ENCODE results near the gene TMEM132C.
"Not testable (repeated sequence)": the region's sequence is repeated elsewhere in the genome, so short reads cannot be mapped to it uniquely, and the experiment has no call there.

Gene TMEM132C

DNA sequence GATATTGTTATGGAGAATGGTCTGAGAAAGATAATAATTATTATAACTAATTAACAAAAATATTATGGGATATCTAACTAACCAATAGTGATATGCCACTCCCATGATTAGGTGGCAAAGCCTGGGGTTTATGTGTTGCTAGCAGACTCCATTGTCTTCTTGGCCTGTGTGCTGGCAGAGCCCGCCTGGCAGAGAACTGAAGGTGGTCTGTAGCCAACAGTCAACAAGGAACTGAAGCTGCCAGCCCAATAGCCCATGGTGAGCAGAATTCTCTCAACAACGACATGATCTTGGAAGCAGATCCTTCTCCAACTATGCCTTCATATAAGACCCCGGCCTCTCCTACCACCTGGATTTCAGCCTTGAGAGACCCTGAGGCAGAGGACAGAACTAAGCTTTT lies 298.0 kb downstream of the TMEM132C start:
- DNase-seq (ENCODE audit: low read depth), result no peak

DNA sequence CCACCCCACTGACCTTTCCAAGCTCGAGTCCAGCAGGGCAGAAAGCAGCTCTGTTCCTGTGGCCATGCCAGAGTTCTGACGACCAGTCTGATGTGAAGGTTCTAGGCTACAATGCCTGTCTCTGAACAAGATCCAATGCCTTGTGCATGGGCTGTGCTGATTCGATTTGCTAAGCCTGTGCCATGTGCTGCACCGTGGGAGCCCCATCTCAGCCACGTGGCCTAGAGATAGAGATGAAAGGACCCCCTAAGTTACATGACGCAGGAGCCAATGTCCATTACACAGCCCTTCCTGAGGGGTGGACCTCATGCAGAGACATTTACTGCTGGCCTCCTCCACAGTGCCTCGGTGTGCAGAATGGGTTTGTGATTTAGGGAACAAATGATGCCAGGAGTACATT lies 300.8 kb downstream of the TMEM132C start:
- DNase-seq (ENCODE audit: low read depth), result no peak

DNA sequence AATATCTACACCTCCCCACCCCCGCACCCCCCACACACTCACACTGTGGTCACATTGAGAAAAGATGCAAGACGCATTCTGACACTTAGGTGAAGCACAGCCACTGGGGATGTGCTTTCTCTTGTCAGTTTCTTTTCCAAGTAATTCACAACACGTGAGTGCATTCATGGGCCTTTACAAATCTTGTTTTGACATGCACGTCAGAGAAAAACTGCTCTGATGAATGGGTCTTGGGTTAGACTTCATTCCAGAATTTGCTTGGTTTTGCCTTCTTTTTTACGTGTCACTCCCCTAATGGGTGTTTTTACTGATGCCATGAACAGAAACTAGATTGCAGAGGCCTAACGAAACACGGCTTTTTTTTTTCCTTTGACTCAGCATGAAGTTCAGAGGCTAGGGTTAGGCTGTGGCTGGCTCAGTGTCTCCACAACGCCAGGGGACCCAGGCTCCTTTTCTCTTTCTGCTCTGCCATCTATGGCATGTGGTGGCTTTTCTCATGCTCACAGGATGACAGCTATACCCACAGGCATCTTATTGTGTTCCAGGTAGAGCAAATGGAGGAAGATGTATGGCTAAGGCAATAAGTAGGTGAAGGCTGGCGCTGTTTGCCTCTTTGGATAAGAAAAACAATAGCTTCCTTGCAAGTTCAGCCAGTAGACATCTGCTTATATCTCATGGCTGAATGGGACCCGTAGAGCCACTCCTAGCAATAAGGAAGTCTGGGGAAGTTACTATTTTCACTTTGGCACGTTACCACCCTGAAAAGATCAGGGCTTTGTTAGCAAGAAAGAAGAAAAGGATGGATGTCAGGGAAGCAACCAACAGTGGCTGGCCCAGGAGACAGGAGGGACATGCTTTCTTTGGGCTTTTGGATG lies 303.5 kb downstream of the TMEM132C start:
- DNase-seq (ENCODE audit: low read depth), result no peak

DNA sequence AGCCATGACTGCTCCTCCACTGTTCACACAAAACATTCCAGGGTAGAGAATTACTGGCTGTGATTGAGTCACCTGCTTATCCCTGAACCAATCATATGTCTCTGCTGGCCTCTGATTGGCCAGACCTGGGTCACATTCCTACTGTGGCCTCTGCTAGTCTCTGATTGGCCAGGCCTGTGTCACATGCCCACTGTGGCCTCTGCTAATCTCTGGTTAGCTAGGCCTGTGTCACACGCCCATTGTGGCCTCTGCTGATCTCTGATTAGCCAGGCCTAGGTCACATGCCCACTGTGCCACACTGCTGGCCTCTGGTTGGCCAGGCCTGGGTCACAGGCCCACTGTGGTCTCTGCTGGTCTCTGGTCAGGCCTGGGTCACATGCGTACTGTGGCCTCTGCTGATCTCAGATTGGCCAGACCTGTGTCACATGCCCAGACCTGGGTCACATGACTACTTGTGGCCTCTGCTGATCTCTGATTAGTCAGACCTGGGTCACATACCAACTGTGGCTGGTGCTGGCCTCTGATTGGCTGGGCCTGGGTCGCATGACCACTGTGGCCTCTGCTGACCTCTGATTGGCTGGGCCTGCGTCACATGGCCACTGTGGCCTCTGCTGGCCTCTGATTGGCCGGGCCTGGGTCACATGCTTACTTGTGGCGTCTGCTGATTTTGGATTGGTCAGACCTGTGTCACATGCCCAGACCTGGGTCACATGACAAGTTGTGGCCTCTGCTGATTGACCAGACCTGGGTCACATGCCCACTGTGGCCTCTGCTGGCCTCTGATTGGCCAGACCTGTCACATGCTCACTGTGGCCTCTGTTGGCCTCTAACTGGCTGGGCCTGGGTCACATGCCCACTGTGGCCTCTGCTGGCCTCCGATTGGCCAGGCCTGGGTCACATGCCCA lies 305.2 kb downstream of the TMEM132C start:
- DNase-seq (ENCODE audit: low read depth), result no peak

DNA sequence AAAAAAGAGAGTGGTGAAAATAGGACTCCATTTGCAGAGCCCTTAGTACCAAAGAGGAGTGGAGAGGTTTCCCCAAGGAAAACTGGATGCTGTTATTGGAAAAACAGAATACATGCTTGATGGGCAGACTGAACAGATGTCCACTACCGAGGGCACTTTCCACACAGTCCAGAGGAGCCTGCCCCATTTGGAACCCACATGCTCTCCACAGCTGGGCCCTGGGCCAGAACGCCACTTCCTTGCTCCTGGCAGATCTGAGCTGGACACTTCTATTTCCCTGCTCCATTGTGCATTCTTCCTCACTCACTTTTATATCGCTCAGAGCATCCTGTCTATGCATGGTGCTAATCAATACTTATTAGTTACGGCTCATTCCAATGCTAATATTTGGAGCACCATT lies 306.9 kb downstream of the TMEM132C start:
- no peak for DNase-seq (ENCODE audit: low read depth)

DNA sequence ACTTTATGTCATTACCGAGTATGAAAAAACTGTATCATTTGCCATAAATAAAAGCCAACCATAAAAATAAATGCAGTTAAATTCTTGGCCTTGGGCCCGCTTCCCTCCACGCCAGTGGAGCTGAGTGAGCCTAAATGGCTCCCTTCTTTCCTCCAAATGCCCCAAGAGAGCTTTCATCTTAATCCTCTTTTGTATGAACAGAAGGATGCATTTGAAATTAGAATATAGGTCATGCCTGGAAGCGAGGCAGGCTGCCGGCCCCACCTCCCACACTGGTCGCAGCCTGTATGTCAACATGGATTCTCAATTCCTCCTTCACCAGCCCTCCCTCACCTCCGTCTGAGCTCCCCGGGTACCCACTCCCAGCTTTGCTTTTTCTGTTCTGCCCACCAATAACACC lies 311.1 kb downstream of the TMEM132C start:
- no peak for DNase-seq (ENCODE audit: low read depth)

DNA sequence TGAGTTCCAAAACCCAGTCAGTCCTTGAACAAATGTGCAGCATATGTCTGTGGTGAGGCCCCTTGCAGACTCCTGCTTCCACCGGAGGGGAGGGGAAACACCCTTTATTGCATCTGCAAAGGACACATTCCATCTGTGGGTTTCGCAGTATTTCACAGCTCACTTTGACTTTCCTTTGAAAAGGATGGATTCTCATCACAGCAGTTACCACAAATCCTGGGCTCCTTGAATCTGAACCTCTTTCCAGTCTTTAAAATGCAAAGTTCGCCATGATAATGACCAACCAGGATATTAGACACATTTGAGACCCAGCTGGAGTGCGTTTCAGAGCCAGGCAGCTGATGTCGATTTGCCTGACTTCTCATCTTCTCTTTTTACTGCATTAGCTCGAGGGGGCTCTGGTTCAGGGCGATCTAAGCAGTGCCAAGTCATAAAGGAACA lies 314.4 kb downstream of the TMEM132C start:
- DNase-seq (ENCODE audit: low read depth), result no peak

DNA sequence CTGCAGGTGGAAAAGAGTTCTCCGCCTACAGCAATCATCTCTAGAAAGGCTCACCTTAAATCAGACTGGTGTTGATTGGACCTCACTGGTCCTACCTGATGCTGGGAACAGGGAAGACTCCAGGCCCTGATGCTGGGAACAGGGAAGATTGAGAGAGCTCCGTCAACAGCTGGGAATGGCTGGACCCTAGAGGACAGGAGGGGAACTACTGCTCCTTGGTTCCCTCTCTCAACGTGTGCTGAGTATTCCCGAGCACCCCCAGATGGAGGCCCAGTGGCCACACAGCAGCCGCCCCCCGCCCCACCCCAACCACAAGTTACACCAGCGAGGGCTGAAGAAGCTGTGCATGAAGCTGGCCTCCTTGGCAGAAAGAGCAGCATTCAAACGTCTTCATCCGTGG lies 316.5 kb downstream of the TMEM132C start:
- DNase-seq (ENCODE audit: low read depth), result no peak

DNA sequence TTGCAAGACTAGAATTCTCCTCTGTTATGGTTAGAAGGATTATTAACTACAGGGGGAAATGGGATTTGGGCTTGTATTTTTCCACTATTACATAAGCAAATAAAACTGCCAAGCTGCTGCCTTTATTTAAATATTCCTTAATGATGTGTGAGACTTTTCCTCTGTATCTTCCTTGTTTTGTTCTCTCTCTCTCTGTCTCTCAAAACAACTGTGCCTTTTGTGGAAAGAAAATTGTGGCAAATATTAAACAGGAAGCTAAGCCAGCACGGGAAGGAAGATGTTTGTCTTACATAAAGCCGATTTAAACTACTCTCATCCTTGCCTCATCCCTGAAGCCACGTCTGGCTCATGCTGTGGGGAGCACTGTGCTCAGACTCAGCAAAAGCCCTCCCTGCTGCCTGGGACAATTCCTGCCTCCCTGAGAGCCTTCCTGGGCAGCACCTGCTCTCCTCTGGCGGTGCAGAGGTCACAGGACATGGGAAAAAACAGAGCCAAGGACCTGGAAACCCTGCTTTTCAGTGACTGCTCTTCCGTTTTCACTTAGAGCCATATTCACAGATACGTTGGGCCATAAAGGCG lies 319.6 kb downstream of the TMEM132C start:
- DNase-seq (ENCODE audit: low read depth), result no peak

DNA sequence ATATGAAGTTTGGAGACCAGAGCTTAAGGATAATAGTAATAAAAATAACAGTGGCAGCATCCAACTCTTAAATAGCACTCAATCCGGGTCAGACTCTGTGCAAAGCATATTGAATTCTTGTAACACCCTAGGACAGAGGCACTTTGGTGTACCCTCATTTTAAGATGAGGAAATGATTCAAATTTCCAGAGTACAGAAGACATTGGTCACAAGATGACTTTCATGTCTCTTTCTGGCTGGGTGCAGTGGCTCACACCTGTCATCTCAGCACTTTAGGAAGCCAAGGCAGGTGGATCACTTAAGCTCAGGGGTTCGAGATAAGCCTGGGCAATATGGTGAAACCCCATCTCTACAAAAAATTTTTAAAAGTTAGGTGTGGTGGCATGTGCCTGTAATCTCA lies 320.9 kb downstream of the TMEM132C start:
- no peak for DNase-seq (ENCODE audit: low read depth)

DNA sequence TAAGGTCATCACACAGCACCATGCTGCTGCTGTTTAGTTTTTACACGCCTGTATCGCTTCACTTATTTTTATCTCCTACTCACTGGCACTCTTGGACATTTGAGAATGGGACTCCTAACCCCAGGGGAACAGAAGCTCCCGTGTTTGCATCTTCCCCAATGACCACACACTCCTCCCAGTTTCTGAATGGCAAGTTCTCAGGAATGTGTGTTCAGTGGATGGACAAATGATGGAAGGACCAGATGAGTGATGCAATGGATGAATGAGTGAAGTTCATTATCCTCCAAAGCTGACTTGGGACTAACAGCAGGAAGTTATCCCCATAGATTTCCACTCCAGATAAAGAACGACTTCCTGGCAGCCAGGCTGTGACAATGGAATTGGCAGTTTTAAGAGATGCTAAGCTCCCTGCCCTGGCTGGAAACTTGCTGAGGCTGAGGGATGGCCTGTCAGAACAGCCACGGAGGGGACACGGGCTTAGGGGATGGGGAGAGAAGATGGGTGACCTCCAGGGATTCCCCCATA lies 325.3 kb downstream of the TMEM132C start:
- no peak for DNase-seq (ENCODE audit: low read depth)

DNA sequence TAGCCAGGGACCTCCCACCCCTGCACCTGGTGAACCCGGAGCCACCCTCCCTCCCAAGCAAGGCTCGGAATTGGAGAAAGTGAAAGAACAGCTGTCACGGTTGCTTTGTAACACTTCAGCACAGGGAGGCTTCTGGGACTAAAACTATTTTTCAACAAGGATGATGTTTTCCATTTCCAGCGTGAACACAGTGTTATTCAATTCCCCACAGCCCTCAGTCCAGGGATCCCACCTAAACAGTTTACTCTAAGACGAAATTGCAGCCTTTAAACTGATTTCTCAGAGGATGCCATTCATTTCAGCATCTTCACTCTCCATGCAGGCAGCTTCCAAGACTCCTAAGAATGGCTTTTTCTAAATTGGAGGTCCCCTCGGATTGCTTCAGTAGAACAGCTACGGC lies 327.6 kb downstream of the TMEM132C start:
- no peak for DNase-seq (ENCODE audit: low read depth)

DNA sequence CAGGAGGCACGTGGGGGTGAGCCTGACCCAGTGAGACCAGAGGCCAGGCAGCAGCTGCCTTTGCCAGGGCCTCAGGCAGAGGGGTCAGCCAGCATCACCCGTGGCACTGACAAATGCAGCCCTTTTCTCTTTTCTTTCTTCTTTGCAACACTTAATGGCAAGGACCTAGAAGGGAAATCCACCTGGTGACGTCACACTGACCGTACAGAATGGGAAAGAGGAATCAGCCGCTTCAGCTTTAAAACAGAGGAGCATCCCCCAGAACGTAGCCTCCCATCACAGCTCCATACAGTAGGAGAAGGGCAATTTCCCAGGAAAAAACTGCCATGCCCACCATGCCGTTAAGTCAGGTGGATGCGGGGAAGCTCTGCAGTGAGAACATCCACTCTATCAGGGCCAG lies 328.6 kb downstream of the TMEM132C start:
- no peak for DNase-seq (ENCODE audit: low read depth)

DNA sequence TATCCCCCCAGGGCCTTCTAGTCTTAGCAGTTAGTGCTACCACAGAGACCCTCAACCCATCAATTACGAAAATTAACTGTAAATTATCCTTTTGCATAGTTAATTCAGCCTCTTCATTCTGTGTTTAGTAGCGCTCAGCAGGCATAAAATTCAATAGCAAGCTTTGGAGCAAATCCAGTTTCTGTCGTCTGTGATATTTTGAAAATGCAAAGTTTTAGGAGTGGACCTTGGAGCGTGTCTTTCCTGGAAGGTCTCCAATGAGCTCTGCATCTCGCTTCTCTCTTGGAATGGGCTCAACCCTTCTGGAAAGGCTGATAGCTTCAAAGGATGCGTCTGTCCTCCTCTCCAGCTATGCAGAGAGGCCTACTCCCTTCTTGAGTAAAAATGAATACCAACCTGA lies 333.9 kb downstream of the TMEM132C start:
- no peak for DNase-seq (ENCODE audit: low read depth)

DNA sequence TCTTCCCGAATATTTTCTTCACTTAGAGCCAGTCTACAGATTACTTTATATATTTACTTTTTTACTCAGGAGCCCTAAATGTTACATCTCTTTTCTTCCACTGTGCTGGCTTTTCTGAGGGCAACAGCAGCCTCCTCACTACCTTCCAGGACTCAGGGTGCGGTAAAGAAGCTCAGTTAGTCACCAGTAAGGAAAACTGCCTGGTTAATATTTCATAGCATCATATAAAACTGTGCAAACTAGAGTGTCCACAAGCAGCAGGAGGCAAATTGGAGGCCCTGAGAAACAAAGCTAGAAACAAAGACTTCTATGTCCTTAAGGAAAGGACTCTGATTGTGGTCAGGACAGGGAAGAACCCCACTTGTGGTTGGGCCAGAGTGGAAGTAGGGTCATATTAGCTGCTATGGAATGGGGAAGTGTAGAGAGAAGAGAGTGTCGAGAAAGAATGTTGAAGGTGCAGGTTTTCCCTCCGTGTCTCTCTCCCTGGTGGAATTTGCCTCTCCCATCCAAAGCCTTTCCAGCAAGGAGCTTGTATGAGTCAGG lies 336.7 kb downstream of the TMEM132C start:
- no peak for DNase-seq (ENCODE audit: low read depth)

DNA sequence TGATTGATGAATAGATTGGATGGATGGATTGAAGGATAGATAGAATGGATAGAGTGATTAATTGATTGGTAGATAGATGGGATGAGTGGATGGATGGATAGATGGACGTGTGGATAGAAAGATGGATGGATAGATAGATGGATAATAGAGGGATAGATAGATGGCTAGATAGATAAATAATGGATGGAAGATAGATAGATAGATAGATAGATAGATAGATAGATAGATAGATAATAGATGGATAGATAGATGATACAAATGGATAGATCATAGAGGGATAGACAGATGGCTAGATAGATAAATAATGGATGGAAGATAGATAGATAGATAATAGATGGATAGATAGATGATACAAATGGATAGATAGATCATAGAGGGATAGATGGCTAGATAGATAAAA lies 337.2 kb downstream of the TMEM132C start:
- not testable (repeated sequence) for DNase-seq (ENCODE audit: low read depth)

DNA sequence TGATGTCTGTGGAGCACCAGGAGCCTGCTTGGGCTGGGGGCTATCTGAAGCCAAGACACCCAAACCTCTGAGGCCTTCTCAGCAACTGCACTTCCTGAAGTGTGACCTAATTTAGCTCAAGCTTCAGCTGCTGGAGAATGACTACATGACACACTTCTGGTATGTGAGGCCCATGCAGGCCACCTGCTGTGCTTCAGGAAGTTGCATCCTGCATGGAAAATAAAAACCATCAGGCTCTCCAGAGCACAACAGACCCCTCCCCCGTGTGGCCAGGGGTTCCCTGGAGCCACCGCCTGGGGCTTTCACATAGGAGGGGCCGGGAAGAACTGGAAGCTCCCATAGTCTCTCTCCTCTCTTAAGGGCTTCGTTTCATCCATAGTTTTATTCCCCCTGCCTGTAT lies 339.1 kb downstream of the TMEM132C start:
- DNase-seq (ENCODE audit: low read depth), result no peak

DNA sequence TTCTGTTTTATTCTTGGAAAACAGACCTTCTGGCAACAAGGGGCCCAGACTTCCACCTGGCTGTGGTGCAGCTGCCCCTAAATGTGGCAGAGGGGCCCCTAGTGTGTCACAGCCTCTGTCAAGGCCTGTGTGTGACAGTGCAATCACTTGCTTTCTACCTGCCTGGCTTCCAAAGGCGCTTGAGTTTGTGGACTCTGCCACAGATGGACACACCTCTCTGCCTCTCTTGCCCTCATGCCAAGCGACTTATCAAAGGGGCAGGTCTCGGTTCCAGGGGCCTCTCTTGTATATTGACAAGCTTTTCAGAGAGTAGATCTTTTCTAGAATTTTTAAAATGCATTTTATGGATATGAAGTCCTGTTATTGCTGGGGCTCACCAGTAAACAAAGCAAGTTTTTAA lies 339.6 kb downstream of the TMEM132C start:
- DNase-seq (ENCODE audit: low read depth), result no peak

DNA sequence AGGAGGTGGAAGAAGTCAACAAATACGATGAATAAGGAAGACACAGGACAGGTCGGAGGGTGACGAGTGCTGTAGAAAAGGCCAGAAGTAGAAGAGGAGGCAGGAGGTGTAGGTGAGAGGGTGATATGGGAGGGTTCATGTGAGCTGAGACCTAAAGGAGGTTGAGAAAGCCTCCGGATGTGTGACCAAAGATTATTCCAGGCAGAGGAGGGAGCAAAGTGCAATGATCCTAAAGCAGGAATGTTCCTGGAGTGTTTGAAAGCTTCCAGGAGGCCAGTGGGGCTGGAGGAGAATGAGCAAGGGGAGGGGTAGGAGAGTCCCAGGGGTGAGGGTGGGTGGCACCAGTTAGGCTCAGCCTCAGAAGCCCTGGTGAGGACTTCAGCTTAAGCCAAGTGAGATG lies 340.0 kb downstream of the TMEM132C start:
- DNase-seq (ENCODE audit: low read depth), result no peak

DNA sequence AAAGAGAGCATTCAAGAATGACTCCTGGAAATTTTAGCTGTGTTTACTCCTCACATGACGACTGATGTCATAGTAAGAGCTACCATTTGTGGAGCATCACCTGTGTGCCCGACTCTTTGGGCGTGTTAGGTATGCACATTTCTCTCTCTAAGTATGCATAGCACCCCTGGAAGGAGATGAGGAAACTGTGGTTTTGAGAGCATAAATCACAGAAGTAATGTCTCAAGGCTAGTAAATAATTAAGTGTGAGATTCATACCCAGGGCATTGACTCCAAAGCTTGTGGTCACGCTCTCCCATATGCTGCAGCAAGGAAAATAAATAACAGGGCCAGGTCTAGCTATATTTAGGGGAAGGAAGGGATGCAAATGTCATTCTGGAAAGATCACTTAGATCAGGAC lies 340.7 kb downstream of the TMEM132C start:
- DNase-seq (ENCODE audit: low read depth), result no peak

DNA sequence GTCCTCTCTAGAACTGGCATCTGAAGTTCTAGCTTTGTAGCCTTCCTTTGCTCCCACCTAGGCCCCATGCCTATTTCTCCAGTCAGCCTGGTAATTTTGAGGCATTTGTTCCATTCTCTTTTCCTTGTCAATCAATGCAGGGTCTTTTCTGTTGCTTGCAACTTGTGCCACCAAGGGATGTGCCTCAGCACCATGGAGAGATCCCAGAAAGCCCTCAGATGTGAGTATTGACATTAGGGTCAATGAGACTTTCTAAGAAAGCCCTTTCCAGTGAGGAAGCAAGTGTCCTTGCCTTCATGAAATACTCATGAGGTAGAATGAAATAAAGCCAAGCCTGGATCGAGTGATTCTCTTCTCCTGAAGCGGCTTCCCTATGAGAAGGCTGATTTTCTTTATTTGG lies 342.9 kb downstream of the TMEM132C start:
- no peak for DNase-seq (ENCODE audit: low read depth)

DNA sequence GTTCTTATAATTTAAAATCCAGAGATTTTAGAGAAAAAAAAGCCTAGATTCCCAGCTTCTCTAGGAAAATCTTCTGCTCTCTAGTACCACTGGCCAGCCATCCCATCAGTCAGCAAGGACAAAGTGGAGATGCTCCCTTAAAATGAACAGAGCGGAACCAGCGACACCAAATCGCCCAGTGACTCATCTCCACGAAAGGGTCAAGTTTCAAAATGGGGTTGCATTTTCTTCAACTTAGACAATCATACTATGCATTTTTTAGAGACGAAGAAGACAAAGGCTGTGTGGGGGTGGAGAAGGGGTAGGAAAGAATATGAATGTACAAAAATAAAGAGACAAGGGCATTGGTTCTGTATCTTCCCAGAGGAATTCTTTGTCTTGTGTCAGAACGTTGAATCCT lies 344.8 kb downstream of the TMEM132C start:
- no peak for DNase-seq (ENCODE audit: low read depth)

All from stromal cell of bone marrow (primary cell).